CD4-positive, alpha-beta T cell treated with Interferon gamma for 1 hour (primary cell): ENCODE measurements around the gene ISLR.

Source experiments
- DNase-seq: peaks from one replicate; pipeline ENCODE4 v3.0.0-alpha.2; 2020

Gene ISLR

DNA sequence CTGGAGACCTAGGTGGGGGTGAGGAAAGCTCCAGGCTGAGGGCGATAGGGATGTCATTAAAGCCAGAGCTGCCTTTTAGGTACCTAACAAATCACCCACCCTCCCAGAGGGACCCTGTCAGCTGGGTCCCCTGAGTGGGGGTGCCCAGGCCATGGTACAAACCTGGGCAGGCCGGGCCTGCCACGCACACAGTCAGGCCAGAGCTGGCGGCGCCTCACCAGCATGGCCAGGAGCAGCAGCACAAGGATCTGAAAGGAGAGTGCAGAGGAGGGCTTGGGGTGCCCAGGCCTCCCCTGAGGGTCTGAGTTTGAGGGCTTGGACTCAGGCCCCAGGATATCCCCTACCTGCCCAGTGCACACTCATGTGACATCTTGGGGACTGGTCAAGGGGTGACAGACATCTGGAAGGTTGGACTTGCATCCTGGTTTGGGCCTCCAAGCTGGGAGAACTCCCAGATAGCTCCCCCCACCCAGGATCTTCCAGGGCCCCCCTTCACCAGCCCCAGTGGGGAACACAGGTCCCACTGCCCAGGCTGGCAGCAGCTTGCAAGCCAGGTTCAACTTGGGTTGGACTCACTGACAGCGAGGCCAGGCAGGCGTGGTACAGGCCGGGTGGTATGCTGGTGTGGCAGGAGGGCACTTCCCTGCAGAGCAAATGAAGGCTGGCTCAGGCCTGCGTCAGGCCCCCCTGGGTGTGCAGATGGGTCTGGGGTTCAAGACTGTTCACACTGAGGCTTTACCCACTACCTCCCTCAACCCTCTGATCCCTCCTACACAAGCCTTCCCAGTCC lies 23.9 kb downstream of the ISLR start:
- DNase-seq = no peak

DNA sequence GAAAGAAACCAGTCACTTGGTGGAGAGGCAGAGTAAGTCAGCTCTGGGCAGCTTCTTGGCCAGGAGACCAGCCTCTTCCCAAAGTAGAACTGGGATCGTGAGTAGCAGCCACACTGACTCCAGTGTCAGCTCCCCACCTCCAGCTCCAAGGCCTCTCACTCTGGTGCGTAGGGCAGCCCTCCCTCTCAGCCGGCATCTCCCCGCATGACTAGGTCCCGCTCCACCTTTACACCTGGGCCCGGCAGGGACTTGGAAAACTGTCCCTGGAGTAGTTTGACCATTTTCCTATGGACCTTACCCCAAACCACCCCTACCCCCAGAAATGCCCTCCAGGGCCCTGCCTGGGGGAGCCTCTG lies 25.8 kb downstream of the ISLR start:
- no peak for DNase-seq

GRCh38 chr15:74200412-74200815 lies 26.9 kb downstream of the ISLR start:
- DNase-seq = no peak

- DNase-seq = no peak
Observed at GRCh38 chr15:74200871-74201419, 27.4 kb downstream of the ISLR start.

- DNase-seq = no peak
Observed at GRCh38 chr15:74201710-74202420, 28.4 kb downstream of the ISLR start.

- no peak for DNase-seq
Observed at GRCh38 chr15:74202452-74203401, 29.2 kb downstream of the ISLR start, which contains the start of gene STRA6. TSS of gene STRA6 (minus strand) at chr15:74202787. CDS start at chr15:74202267, 520 bp downstream.

DNA sequence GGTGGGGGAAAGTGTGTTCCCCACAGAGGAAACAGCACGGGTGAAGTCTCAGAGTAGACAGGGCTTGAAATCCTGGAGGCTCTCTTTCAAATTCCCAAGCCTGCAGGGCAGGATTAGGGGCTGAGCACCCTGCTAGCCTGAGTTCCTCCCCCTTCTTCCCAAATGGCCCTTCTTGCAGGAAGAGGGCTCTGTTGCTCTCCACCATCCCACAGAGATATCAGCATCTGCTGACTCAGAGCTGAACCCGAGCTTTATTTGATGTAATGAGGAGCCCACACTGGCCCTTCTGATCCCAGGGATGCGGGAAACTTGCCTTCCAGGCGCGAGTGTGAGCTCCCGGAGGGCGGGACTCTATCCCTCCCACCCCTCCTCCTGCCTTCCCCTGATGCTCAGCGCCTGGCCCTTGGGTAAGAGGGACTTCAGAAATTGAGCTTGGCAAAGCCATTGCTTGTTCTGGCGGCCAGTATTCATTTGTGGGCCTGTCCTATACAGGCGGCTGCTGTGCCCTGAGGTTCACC lies 30.5 kb downstream of the ISLR start:
- no peak for DNase-seq

GRCh38 chr15:74205582-74205947 lies 32.1 kb downstream of the ISLR start:
- no peak for DNase-seq

GRCh38 chr15:74206801-74207281 lies 33.3 kb downstream of the ISLR start:
- DNase-seq = no peak

- no peak for DNase-seq
Observed at GRCh38 chr15:74207652-74208440, 34.3 kb downstream of the ISLR start.

DNA sequence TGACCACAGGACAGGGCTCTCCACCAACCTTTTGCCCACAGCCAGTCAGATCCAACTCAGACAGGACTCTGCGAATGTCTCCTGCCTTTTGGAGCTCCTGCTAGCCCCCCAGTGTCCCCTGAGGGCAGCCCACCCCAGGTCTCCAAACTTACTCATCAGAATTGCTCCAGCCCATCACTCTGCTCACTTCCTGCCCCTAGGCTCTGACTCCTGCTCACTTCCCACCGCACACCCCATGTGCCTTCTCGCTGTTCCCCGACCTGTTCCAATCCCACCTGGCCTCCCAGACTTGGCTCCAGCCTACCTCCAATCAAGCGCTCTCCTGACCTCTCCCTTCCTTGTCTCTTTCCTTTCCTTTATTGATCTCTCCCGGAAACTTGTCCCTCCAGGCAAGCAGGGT lies 35.0 kb downstream of the ISLR start:
- DNase-seq = no peak

DNA sequence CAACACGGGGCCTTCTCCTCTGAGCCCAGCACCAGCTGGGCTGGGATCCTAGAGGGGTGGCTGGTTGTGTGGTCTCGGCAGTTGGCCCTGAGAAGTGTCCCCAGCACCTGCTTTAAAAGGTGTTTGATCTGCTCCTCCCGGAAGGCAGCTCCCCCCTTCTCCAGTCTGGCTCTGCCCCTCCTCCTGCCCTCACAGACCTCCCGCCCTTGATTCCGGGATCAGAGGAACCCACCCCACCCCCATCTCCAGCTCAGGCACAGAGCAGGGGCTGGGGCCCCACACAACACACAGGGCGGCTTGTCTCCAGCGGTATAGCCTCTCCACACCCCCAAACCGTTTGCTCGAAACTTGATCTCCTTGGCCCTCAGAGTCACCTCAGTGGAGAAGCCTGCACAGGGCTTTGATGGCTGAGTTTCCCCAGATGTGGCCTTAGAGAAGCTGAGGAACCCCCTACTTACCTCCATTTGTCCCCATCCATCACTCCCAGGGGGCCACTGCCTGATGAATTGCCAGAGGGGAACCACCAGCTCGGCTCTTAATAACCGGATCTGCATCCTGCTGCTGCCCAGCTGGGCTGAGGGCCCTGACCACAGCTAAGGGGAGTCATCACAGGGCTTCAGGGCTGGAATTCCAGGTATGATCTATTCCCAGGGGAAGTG lies 35.5 kb downstream of the ISLR start:
- no peak for DNase-seq

GRCh38 chr15:74209560-74209958 lies 36.0 kb downstream of the ISLR start:
- DNase-seq = no peak

- DNase-seq = no peak
Observed at GRCh38 chr15:74209997-74210671, 36.6 kb downstream of the ISLR start.

DNA sequence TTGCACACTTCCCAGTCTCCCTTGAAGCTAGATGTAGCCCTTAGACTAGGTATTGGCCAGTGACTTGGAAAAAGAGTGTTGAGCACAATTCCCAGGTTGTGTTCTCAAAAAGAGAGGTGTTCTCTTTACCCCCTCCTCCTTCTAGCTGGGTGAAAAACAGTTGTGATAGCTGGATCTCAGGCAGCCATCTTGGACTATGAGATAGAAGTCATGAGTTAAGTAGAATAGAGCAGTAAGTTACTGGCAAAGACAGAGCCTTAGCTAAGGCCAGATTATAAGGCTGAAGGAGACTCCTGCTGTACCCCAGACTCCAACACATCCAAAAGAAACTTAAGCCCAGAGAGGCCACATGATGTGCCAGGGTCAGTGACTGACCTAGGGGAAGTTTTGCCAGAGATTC lies 37.2 kb downstream of the ISLR start:
- DNase-seq = no peak

- no peak for DNase-seq
Observed at GRCh38 chr15:74211656-74212055, 38.1 kb downstream of the ISLR start.

DNA sequence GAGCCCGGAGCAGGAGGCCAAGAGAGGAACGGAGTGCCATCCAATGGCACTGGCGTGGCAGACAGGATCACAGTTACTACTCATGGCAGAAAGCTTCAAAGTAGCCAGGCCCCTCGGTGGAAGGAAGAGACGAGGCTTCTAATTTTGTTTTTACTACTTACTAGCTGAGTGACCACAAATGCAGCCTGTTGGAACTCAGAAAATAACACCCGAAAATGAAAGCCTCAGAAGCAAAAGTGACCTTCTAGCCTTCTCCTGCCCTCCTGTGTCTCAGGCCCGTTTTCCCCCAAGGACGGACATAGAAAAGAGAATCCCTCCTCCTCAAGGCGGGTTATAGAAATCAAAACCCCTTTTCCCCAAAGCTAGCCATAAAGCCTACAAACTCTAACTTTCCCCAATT lies 39.0 kb downstream of the ISLR start:
- no peak for DNase-seq

GRCh38 chr15:74213858-74214284 lies 40.4 kb downstream of the ISLR start:
- no peak for DNase-seq

DNA sequence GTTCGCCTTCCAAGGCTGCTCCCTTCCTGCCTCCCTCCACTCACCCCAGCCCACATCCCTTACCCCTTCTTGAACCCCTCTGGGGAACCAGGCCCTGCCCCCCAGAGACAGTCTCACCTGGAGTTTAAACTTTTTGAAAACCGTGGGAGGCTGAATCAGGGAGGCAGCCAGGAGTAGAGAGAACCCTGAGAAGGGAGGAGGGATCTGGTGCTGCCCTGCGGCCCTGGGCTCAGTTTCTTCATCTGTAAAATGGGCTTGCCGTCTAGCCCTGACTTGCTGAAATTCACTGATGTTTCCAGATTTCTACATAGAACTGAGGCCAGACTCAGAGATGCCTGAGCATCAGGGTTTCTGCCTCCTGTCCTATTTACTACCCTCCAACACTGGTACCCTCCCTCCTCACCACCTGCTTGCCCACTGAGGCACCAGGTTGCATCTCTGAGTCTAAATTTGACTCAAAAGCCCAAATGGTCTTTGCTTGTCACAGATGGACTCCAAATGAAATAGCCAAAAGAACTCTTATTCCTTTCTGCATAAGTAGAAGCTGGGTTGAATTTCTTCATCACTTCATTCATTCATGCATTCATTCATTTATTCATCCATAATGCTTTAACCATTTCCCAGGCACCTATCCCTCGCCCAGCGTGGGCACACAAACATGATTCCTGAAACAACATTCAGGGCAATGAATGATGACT lies 41.0 kb downstream of the ISLR start:
- DNase-seq = no peak

DNA sequence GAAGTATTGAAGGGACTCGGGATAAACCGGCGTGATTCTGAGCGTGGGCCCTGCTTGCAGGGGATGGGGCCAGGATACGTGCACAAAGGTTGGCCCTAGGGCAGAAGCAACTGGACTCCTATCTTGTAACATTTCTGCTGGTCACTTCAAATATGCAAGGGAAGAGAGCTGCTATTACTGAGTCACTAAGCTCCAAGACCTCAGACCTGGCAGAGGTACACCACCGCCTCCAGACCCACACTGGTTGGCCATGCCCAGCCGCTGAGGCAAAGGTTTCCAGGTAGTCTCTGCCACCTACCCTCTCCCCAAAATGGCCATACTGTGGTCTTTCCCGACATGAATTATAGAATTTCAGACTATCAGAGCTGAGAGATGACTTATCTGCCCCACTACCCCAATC lies 42.4 kb downstream of the ISLR start:
- no peak for DNase-seq
